Left ventricle myocardium inferior (tissue), 1 donor: ENCODE results near the gene CEACAM18. TPM values are rescaled to one million over a fixed set of nuclear protein-coding genes. Genes with fewer than 3 reads are reported as not detected.
A peak's percentile ranks its signal among the peaks of the same experiment; 100 is the strongest.
"Not testable (repeated sequence)": the region's sequence is repeated elsewhere in the genome, so short reads cannot be mapped to it uniquely, and the experiment has no call there.

Source experiments
- DNase-seq: peaks from one replicate; pipeline ENCODE4 v3.0.0-alpha.2; 2020
- H3K27ac ChIP-seq: fragments of 200-600 bp; replicated peaks from 2 replicates; pipeline ENCODE4 v1.8.0; 2021
- H3K27me3 ChIP-seq: fragments of 200-600 bp; 2 replicates; pipeline ENCODE4 v1.8.0; 2021; ENCODE audit warnings: low read depth
- H3K36me3 ChIP-seq: fragments of 200-600 bp; 2 replicates; pipeline ENCODE4 v1.8.0; 2021
- H3K4me1 ChIP-seq: fragments of 200-600 bp; 2 replicates; pipeline ENCODE4 v1.8.0; 2021
- H3K4me3 ChIP-seq: fragments of 200-600 bp; 2 replicates; pipeline ENCODE4 v1.8.0; 2021; ENCODE audit warnings: mild to moderate bottlenecking, moderate library complexity
- H3K9me3 ChIP-seq: fragments of 200-600 bp; replicated peaks from 2 replicates; pipeline ENCODE4 v1.8.0; 2021
- intact Hi-C: fragments of 100-400 bp; cut with micrococcal nuclease; formaldehyde crosslinking; loops from one replicate; pipeline ENCODE4 v1.11.0; 2022
- total RNA-seq: library from RNA; stranded (reverse); fragmentation: NEBNext Ultra II Directional; extraction: Animal tissue kit (Norgen Biotek cat#: 25700); gene quantifications from one replicate; pipeline ENCODE4 v1.2.1, GENCODE V29; 2021
- TF ChIP-seq, protein P1 (sequence below): fragments of 200-600 bp; IDR thresholded peaks from 2 replicates; pipeline ENCODE4 v1.8.0; 2021; ENCODE audit warnings: antibody characterized with exemption, mild to moderate bottlenecking, borderline replicate concordance
- donor health status: DM: no; HTN: yes; CAD: no; lungs with severe emphysema.

The CEACAM18 gene
- total RNA-seq, 1 donor from 2014 or later: not detected

DNA sequence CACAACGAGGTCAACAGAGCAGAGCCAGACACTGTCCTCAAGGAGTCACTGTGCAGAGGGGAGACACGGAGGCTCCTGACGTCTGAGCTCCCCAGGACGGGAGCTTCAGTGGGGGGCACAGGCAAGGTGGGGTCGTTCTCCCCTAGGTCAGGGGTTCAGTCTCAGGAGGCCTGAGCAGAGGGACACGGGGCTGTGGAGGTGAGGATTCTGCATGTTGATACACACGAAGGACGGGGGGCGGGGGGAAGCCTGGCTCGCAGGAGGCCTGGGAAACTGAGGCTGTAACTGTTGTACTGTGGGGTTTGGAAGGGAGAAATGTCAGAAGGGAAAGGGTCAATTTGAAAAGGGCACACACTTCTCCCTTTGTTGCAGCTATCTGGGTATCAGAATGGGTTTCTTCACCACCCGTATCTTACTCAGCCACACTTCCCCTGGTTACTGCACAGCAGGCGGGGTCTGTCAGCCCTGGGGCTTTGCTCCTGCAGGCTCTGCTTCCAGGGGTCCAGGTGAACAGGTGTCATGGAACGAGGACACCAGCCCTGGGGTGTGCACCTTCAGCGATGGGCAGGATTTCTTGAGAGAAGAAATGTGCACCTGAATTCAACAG lies 19.3 kb upstream of the CEACAM18 start:
- no peak overlapping the region for H3K4me3 ChIP-seq
- H3K27ac ChIP-seq: no peak overlapping the region
- intact Hi-C loops: no loop called here
- H3K9me3 ChIP-seq: no peaks in the 10 kb centered on the region
- H3K36me3 ChIP-seq: no peaks in the 10 kb centered on the region
- TF ChIP-seq, protein P1, sequence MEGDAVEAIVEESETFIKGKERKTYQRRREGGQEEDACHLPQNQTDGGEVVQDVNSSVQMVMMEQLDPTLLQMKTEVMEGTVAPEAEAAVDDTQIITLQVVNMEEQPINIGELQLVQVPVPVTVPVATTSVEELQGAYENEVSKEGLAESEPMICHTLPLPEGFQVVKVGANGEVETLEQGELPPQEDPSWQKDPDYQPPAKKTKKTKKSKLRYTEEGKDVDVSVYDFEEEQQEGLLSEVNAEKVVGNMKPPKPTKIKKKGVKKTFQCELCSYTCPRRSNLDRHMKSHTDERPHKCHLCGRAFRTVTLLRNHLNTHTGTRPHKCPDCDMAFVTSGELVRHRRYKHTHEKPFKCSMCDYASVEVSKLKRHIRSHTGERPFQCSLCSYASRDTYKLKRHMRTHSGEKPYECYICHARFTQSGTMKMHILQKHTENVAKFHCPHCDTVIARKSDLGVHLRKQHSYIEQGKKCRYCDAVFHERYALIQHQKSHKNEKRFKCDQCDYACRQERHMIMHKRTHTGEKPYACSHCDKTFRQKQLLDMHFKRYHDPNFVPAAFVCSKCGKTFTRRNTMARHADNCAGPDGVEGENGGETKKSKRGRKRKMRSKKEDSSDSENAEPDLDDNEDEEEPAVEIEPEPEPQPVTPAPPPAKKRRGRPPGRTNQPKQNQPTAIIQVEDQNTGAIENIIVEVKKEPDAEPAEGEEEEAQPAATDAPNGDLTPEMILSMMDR: no peak
- peaks cover 87% of the 10 kb centered on the region for H3K27me3 ChIP-seq
- H3K4me1 ChIP-seq: no peaks in the 10 kb centered on the region
- no peak for DNase-seq

DNA sequence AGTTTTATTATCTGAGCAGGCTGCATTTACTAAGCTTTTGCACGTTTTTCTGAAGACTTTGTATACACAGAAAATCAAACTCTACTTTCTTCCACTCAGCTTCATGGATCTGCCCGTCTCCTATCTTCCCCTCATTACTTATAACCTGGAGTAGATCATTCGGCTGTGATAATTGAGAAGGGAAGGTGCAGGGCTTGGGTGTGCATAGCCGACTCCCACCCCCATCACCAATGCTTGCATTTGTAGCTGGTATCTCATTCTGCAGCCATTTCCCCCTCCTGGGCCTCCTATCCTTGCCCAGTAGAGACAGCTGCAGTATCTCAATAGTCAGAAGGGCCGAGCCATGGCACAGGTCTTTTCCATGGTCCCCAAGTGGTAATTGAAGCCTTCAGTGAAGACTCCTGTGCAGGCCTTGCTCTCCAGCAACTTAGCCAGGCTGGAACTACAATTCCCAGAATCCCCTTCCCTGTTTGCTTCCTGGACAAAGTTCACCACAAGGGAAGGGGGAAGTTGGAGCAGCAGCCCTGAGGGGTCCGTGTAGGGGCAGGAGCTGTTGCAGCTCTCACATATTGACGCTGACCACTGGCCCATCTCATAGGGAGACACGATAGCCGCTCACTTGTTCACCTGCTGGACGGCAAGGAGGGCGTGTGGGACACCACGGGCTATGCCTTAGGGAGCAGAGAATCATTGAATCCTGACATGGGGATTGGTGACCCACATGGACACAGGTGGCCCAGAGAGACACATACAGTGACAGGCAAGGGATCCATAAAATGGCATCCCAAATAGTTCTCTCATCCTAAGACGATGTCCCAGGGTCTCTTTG lies 18.0 kb upstream of the CEACAM18 start:
- no peak for DNase-seq
- intact Hi-C loops: no loop called here
- Histone ChIP-seq H3K4me1 (no peaks in the 10 kb centered on the region), H3K9me3 (no peaks in the 10 kb centered on the region), H3K27me3 (peaks cover 87% of the 10 kb centered on the region), H3K36me3 (no peaks in the 10 kb centered on the region), H3K27ac (no peak overlapping the region), H3K4me3 (peak overlapping the region; percentile 35)
- TF ChIP-seq, protein P1: no peak

GRCh38 chr19:51461723-51462161 lies 16.6 kb upstream of the CEACAM18 start:
- Histone ChIP-seq H3K27me3 (peaks cover 87% of the 10 kb centered on the region), H3K4me3 (no peak overlapping the region), H3K27ac (no peak overlapping the region), H3K36me3 (no peaks in the 10 kb centered on the region), H3K4me1 (no peaks in the 10 kb centered on the region), H3K9me3 (no peaks in the 10 kb centered on the region)
- intact Hi-C loops: no loop called here
- DNase-seq: no peak
- TF ChIP-seq, protein P1: no peak

- Histone ChIP-seq H3K27me3 (peaks cover 81% of the 10 kb centered on the region), H3K36me3 (no peaks in the 10 kb centered on the region), H3K9me3 (no peaks in the 10 kb centered on the region), H3K4me1 (no peaks in the 10 kb centered on the region), H3K4me3 (no peak overlapping the region), H3K27ac (no peak overlapping the region)
- intact Hi-C loops: no loop called here
- DNase-seq: no peak
- TF ChIP-seq, protein P1: no peak
Measured at GRCh38 chr19:51462276-51462675, 16.1 kb upstream of the CEACAM18 start.

- intact Hi-C loops: no loop called here
- Histone ChIP-seq H3K27ac (no peak overlapping the region), H3K27me3 (peaks cover 78% of the 10 kb centered on the region)
Measured at GRCh38 chr19:51462681-51463080, 15.7 kb upstream of the CEACAM18 start.

GRCh38 chr19:51463976-51464581 lies 14.3 kb upstream of the CEACAM18 start:
- DNase-seq, H3K27ac ChIP-seq, H3K9me3 ChIP-seq, H3K4me1 ChIP-seq, H3K36me3 ChIP-seq, intact Hi-C loops, H3K4me3 ChIP-seq: not testable (repeated sequence)
- peaks cover 76% of the 10 kb centered on the region for H3K27me3 ChIP-seq

More at GRCh38 chr19:51462681-51463080, 15.7 kb upstream of the CEACAM18 start:
- Histone ChIP-seq H3K4me3 (no peak overlapping the region), H3K9me3 (no peaks in the 10 kb centered on the region), H3K4me1 (no peaks in the 10 kb centered on the region), H3K36me3 (no peaks in the 10 kb centered on the region)
- DNase-seq: no peak
- TF ChIP-seq, protein P1: no peak
